AG20443 (cell line): Measurements from ENCODE around the gene IL36RN.
A peak's percentile ranks its signal among the peaks of the same experiment; 100 is the strongest.

ENCODE experiments used
- DNase-seq: peaks from one replicate; pipeline ENCODE4 v3.0.0; 2012; ENCODE audit warnings: low spot score, mixed read lengths

Gene IL36RN

DNA sequence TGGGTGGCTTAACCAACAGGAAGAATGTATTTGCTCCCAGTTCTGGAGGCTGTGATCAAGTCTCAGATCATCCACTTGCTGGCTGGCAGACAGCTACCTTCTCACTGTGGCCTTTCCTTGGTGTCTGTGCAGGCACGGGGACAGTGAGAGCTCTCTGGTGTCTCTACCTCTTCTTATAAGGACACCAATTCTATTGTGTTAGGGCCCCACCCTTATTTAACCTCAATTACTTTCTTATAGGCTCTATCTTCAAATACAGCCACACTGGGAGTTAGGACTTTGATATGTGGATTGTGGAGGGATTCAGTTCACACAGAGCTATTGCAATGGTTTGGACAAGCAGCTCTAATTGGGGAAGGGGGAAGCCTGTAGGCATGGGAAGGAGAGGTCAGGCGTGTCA lies 43.1 kb downstream of the IL36RN start:
- no peak for DNase-seq

DNA sequence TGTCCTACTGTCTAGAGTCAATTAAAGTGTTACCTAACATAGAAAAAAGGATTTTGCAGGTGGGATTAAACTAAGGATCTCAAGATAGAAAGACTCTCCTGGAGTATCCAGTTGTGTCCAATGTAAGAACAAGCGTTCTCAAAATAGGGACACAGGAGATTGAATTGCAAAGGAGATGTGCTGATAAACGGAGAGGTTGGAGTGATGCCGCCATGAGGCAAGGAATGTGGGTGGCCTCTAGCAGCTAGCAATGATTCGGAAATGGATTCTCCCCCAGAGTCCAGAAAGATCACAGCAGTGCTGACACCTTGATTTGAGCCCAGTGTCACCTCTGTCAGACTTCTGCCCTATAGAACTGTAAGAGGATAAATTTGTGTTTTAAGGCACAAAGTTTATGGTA lies 44.3 kb downstream of the IL36RN start:
- DNase-seq, result no peak

DNA sequence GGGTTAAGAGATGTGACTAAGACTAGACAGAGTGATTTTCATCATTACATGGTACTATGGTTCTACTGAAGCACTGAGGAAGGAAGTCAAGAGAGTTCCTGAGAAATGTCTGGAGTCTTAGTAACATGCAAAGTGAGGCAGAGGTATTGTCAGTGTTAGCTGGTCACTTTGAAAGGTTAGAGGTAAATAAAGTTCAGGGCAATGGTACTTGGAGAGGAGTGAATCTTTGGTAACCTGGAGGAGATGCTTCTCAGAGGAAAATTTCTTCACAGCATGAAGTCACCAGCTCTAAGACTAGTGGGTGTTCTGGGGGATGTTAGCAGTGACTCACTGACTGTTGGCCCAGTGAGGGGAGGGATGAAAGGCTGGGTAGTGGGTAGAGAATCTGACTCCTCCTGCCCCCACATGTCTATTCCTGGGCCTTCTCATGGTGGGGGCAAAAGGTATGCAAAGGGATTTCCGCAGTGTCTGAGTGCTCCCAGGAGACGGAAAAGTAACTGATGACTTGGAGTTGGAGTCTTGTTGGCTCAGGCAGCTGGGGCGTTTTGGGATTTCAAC lies 45.1 kb downstream of the IL36RN start:
- DNase-seq, result no peak

DNA sequence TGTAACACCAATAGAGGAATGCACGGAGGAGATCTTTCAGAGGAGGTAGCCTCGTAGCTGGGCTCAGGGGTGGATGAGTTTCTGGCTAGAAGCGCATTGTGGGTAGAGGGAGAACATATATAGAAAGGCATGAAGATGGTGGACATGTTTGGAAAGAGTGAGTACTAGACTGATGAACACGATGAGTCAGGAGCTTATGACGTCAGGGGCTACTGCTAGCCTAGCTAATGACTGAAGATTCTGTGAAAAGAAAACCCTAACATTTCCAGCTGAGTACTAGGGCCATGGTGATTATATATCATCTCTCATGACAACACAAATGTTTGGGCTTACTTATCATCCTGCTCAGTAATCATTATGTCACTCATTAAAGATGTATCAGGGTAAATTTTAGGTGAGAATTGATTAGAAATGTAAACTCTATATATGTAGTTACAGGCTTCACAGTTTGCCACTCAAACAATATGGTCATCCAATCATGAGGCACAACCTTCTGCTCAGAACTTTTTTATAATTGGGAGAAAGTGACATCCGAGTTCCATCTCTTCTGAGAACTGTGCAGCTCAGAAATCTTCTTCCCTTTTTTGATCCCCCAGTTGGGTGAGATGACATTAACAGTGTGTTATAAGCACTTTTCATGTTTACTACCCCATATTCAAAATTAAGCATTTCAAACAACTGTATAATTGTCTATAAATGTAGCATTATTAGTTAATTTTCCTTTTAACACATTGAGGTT lies 46.2 kb downstream of the IL36RN start:
- DNase-seq, result peak; percentile 43

DNA sequence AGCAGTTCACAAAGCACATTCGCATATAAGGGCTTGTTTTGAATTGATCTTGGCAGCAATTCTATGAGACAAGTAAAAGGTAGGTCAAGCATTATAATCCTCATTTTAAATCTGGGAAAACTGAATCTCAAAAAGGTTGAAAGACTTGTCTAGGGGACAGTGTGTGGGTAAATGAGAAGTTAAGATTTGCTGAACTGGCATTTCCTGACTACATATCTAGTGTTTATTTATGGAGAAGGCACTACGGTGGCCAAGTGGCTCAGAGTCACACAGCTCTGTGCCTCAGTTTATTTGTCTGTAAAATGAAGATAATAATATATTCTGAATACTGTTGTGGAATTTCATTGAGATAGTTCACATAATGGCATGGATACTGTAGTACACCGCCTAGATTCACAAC lies 52.1 kb downstream of the IL36RN start:
- no peak for DNase-seq

DNA sequence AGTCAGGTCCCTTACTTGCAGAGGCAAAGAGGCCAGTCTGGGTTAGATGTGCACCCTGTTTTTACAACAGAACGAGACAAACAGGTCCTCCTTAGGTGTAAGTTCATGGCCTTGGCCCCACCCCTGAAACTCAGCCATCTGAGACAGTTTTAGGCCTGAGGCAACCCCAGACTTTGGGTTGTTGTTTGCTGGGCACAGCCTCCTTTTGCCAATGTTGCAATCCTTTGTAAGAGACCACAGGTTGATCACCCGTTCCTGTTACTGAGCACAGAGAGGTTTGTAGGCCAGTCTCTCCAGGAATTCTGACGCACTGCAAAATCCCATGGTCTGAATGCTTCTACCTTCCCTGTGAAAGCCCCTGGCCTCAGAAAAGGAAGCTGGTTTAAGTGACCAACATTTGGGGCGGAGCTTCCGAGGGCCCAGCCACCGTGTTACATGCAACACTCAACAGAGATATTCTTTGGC lies 52.9 kb downstream of the IL36RN start:
- DNase-seq, result no peak

DNA sequence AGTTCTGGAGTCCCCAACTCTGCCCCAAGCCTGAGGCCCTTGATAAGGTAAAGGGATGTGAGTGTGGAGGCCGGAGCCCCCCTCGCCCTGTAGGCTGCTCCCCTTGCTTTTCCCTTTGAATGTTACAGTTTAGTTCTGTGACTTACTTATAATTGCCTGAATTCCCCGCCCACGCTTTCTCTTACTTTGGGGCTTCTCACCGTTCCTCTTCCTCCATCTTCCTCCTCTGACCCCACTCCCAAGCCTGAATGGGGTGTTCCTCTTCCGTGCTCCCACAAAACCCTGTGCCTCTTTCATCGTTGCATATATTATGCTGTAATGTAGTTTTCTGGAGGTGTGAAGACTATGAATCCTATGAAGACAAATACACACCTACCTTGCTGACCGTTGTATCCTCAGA lies 53.4 kb downstream of the IL36RN start:
- no peak for DNase-seq

DNA sequence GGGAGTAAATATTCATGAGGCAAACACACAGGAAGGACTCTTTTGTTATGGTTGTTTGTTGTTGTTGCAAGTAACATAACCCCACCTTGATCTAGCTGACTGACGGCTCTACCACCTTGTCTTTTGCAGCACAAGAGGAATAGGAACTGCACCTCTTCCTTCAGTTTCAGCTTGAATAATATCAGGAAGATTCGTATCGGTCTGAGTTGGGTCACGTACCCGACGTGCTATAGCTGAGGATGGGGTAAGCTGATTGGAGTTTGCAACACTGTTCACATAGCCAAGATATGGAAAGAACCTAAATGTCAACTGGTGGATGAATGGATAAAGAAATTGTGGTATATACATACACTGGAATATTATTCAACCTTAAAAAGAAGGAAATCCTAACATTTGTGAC lies 53.9 kb downstream of the IL36RN start:
- no peak for DNase-seq

DNA sequence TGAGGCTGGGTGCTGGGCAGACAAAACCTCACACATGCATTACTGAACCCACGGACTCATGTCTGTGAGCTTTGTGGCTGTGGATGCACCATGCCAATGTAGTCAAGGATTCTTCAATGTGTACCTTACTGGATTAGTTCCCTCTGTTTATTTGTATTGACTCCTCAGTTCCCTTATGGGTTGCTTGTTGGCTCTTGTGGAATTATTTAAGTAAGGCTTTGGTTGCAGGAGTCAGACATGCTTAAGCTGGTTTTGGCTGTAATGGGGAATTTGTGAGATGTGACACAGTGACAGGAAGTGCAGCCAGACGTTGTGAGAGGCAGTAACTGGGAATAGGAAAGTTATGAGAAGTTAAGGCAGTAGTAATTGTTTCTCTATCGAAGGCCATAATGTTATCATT lies 54.8 kb downstream of the IL36RN start:
- DNase-seq, result no peak
